ENCODE data around the gene RAPSN. TPM values are rescaled to one million over a fixed set of nuclear protein-coding genes. Genes with fewer than 3 reads are reported as not detected.
A peak's percentile ranks its signal among the peaks of the same experiment; 100 is the strongest.

Gene RAPSN
- total and polyA plus RNA-seq, 12 donors: 0.18 to 5.1 (median 2.1) TPM

DNA sequence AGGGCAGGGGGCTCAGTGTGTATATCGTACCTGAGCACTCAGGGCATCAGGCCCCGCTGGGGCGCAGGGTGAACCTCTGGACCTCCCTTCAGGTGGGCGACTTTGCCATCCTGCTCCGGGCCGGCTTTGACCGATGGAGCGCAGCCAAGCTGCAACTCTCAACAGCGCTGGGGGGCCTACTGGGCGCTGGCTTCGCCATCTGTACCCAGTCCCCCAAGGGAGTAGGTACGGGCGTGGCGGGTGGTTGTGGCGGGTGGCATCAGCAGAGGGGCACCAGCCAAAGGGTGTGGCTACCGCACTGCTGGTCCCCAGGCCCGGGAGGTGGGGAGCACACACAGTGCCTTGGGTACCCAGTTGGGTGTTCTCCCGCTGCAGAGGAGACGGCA, 34.3 kb downstream of the RAPSN start:
- no peak overlapping the region for H3K4me3 ChIP-seq
- no peaks in the 10 kb centered on the region for H3K27me3 ChIP-seq
- WGBS, 4 donors: 88 to 100% (median 94%) methylated on average over 4 to 19 of the region's 19 CpGs; no CpG with 5 or more reads in 1 of the 4 donors
- peaks cover 0 to 61% of the 10 kb centered on the region in 2 donors for H3K36me3 ChIP-seq (replicated peaks in 1 of 2)
- H3K9me3 ChIP-seq (replicated peaks in 1 of 3): no peaks in the 10 kb centered on the region
- peaks cover 0 to 22% of the 10 kb centered on the region in 2 donors for H3K4me1 ChIP-seq (replicated peaks in 1 of 2)
- intact Hi-C loops (cut with DNase I): loop anchor here (5.0 kb wide), 2 partner anchors 37 to 42 kb away; partner anchors contain the start of gene SPI1 (in 1 of the 2)
- TF ChIP-seq, protein P1, sequence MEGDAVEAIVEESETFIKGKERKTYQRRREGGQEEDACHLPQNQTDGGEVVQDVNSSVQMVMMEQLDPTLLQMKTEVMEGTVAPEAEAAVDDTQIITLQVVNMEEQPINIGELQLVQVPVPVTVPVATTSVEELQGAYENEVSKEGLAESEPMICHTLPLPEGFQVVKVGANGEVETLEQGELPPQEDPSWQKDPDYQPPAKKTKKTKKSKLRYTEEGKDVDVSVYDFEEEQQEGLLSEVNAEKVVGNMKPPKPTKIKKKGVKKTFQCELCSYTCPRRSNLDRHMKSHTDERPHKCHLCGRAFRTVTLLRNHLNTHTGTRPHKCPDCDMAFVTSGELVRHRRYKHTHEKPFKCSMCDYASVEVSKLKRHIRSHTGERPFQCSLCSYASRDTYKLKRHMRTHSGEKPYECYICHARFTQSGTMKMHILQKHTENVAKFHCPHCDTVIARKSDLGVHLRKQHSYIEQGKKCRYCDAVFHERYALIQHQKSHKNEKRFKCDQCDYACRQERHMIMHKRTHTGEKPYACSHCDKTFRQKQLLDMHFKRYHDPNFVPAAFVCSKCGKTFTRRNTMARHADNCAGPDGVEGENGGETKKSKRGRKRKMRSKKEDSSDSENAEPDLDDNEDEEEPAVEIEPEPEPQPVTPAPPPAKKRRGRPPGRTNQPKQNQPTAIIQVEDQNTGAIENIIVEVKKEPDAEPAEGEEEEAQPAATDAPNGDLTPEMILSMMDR (IDR thresholded peaks at IDR 0.05): no peak
- TF ChIP-seq POLR2A (IDR thresholded peaks at IDR 0.05): no peak
- no peak for DNase-seq
- H3K27ac ChIP-seq: peak overlapping the region in 1 of 5 donors; percentile 49

DNA sequence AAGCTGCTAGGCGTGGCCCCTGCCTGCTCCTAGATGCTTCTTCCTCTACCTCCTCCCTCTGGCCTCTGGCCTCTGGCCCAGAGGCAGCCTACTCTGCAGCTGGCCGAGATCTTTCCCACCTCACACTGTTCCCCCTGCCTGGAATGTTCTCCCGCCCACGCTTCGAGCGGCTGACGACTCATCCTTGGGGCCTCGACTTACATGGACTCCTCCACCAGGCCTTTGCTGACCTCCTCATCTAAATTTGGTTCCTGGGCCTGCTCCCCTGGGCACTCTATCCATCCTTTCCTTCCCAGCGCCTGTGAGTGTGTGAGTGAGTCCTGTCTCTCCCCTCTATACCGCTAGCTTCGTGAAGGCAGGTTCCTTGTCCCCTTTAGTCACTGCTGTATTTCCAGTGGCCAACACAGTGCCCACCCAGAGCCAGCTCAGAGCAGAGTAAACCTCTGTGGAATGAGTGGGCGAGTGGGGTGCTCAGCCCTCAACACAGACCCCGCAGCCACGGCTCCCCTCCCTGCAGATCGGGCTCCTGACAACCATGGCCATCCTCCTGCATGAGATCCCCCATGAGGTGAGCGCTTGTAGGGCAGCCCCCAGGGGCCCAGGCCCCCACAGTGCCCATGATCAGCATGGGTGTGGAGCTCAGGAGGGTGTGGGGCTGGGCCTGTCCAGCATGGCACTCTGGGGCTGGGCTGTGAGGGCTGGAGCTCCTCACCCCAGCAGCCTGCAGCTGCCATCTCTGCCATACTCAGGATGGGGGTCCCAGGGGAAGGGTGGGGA, 34.8 kb downstream of the RAPSN start:
- TF ChIP-seq POLR2A (IDR thresholded peaks at IDR 0.05): no peak
- TF ChIP-seq, protein P1 (IDR thresholded peaks at IDR 0.05): no peak
- intact Hi-C loops (cut with DNase I): loop anchor here (5.0 kb wide), 2 partner anchors 37 to 42 kb away; partner anchors contain the start of gene SPI1 (in 1 of the 2)
- Histone ChIP-seq H3K27me3 (no peaks in the 10 kb centered on the region), H3K36me3 (replicated peaks in 1 of 2) (peaks cover 0 to 57% of the 10 kb centered on the region in 2 donors), H3K27ac (peak overlapping the region in 1 of 5 donors; percentile 49), H3K4me1 (replicated peaks in 1 of 2) (peaks cover 5 to 27% of the 10 kb centered on the region in 2 donors), H3K4me3 (no peak overlapping the region), H3K9me3 (replicated peaks in 1 of 3) (no peaks in the 10 kb centered on the region)
- DNase-seq: no peak
- WGBS, 4 donors: 68 to 79% (median 74%) methylated on average over 8 to 16 of the region's 16 CpGs

DNA sequence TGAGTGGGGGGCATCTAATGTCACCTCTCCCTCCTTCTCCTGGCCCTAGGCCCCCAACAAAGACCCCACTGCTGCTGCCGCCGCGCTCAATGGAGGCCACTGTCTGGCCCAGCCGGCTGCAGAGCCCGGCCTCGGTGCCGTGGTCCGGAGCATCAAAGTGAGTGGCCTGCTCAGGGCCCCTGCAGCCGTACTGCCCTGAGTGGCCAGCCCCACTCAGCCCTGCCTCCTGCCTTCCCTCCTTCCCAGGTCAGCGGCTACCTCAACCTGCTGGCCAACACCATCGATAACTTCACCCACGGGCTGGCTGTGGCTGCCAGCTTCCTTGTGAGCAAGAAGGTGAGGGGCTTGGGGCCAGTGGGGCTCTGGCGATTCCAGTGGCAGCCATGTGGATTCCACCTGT, 35.6 kb downstream of the RAPSN start:
- intact Hi-C loops (cut with DNase I): loop anchor here (5.0 kb wide), 2 partner anchors 36 to 41 kb away; partner anchors contain the start of gene SPI1 (in 1 of the 2)

More for the DNA sequence above, 35.6 kb downstream of the RAPSN start:
- no peak overlapping the region for H3K4me3 ChIP-seq
- H3K27ac ChIP-seq: peak overlapping the region in 1 of 5 donors; percentile 45
- no peaks in the 10 kb centered on the region for H3K27me3 ChIP-seq
- DNase-seq: no peak
- 84 to 95% (median 91%) methylated on average over 7 to 13 of the region's 13 CpGs for WGBS, 4 donors
- H3K36me3 ChIP-seq (replicated peaks in 1 of 2): peaks cover 0 to 50% of the 10 kb centered on the region in 2 donors
- TF ChIP-seq, protein P1 (IDR thresholded peaks at IDR 0.05): no peak
- no peak for TF ChIP-seq POLR2A (IDR thresholded peaks at IDR 0.05)
- peaks cover 9 to 29% of the 10 kb centered on the region in 2 donors for H3K4me1 ChIP-seq (replicated peaks in 1 of 2)
- no peaks in the 10 kb centered on the region for H3K9me3 ChIP-seq (replicated peaks in 1 of 3)

Measured in adrenal gland (tissue), 12 donors.